GM12878 (cell line): ENCODE data around the gene COX10. TPM values are rescaled to one million over a fixed set of nuclear protein-coding genes. Genes with fewer than 3 reads are reported as not detected.

Experiments used
- ATAC-seq: fragments of 200-7000 bp; cut with Tn5 transposase; 3 replicates; pipeline ENCODE4 v1.9.1; 2020; ENCODE audit warnings: mild to moderate bottlenecking, moderate library complexity
- BruUV-seq: library from RNA; stranded (reverse); fragments of 400-500 nt; replicated peaks from 2 replicates; lab custom pipeline; 2021; lab: Mats Ljungman, UMichigan
- CTCF ChIA-PET: fragments of 300-600 bp; sonication (Branson Sonifier 250); formaldehyde crosslinking; extraction: SDS; loops from one replicate; lab custom pipeline; 2021; ENCODE audit warnings: inconsistent platforms; lab: Yijun Ruan, JAX
- POLR2A ChIA-PET: fragments of 350-600 bp; formaldehyde crosslinking; extraction: SDS; loops from one replicate; lab custom pipeline; 2021; ENCODE audit warnings: inconsistent platforms; lab: Charles Lee
- RAD21 ChIA-PET: fragments of 300-600 bp; sonication (Branson Sonifier 250); formaldehyde crosslinking; loops from one replicate; lab custom pipeline; 2023; ENCODE audit warnings: antibody characterized with exemption; ENCODE audit not compliant: unreplicated experiment; lab: Charles Lee
- SMC1A ChIA-PET: fragments of 300-600 bp; sonication (Branson Sonifier 250); formaldehyde crosslinking; loops from one replicate; lab custom pipeline; 2023; ENCODE audit not compliant: unreplicated experiment, uncharacterized antibody; lab: Charles Lee
- DNase-seq: peaks from one replicate; pipeline ENCODE4 v3.0.0-alpha.2; 2011; ENCODE audit warnings: low read depth, low spot score
- FAIRE-seq: peaks from 3 replicates; lab custom pipeline; 2011; peaks lifted over from hg19 to GRCh38; lab: Jason Lieb, UNC
- H2AFZ ChIP-seq: 2 replicates; pipeline ENCODE4 v1.6.0; 2011; ENCODE audit warnings: low read depth, low read length, control low read depth; ENCODE audit not compliant: control insufficient read depth
- H3K27ac ChIP-seq: 2 replicates; pipeline ENCODE4 v1.5.1; 2011; ENCODE audit warnings: control low read depth; ENCODE audit not compliant: control insufficient read depth, insufficient read depth
- H3K27me3 ChIP-seq, 2 experiments: replicated peaks in 1 of 2; 2 replicates each; pipeline versions ENCODE4 v1.6.0 to v1.6.1; 2011; ENCODE audit warnings: low read length in 1 of 2; ENCODE audit not compliant: control insufficient read depth in 2 of 2, insufficient read depth in 2 of 2
- H3K36me3 ChIP-seq, 2 experiments: 2 replicates each; pipeline ENCODE4 v1.5.1; 2011; ENCODE audit warnings: low read length in 1 of 2; ENCODE audit not compliant: control insufficient read depth in 2 of 2, insufficient read depth in 2 of 2
- H3K4me1 ChIP-seq: 2 replicates; pipeline ENCODE4 v1.6.1; 2011; ENCODE audit warnings: mild to moderate bottlenecking, low read length, moderate library complexity, mixed read lengths; ENCODE audit not compliant: control insufficient read depth, insufficient read depth
- H3K4me2 ChIP-seq: 2 replicates; pipeline ENCODE4 v1.6.0; 2011; ENCODE audit warnings: control low read depth; ENCODE audit not compliant: control insufficient read depth, insufficient read depth
- H3K4me3 ChIP-seq: fragments of 200-600 bp; sonication (generic); 2 replicates; pipeline ENCODE4 v1.5.1; 2016
- H3K79me2 ChIP-seq: 2 replicates; pipeline ENCODE4 v1.6.0; 2011; ENCODE audit warnings: low read length; ENCODE audit not compliant: control insufficient read depth, insufficient read depth
- H3K9ac ChIP-seq: 2 replicates; pipeline ENCODE4 v1.8.0; 2011; ENCODE audit warnings: low read length, control low read depth, mixed read lengths; ENCODE audit not compliant: control insufficient read depth, insufficient read depth
- H3K9me3 ChIP-seq: replicated peaks from 3 replicates; pipeline ENCODE4 v1.5.1; 2011; ENCODE audit warnings: mild to moderate bottlenecking, low read length; ENCODE audit not compliant: control insufficient read depth, insufficient read depth
- H4K20me1 ChIP-seq: 2 replicates; pipeline ENCODE4 v1.6.0; 2011; ENCODE audit not compliant: control insufficient read depth, insufficient read depth
- CREB1 ChIP-seq: IDR thresholded peaks from 2 replicates; pipeline ENCODE4 v1.6.1; 2012; ENCODE audit warnings: low read depth, mild to moderate bottlenecking, inconsistent platforms
- MEF2A ChIP-seq: IDR thresholded peaks from 2 replicates; pipeline ENCODE4 v1.6.1; 2011; ENCODE audit warnings: low read depth, mild to moderate bottlenecking, low read length, moderate library complexity; ENCODE audit not compliant: insufficient read depth
- NRF1 ChIP-seq: conservative IDR thresholded peaks from 2 replicates; pipeline ENCODE4 v1.6.1; 2011; ENCODE audit warnings: mild to moderate bottlenecking, low read depth, low read length, improper control_type of control experiment
- PAX5 ChIP-seq: IDR thresholded peaks from 2 replicates; pipeline ENCODE4 v1.6.1; 2011; ENCODE audit warnings: low read depth, low read length, borderline replicate concordance
- WGBS: methylation state at CpG from one replicate; pipeline ENCODE4 v1.1.6; 2016; ENCODE audit warnings: low lambda C conversion rate; ENCODE audit not compliant: insufficient replicate concordance, insufficient coverage; ENCODE audit errors: missing lambda C conversion rate; 5-methylcytosine and 5-hydroxymethylcytosine counted together
- in situ Hi-C: fragments of 300-500 bp; cut with MboI; formaldehyde crosslinking; loops from 9 replicates; pipeline ENCODE4 v1.14.3; 2018; ENCODE audit warnings: mixed read lengths
- intact Hi-C: fragments of 100-400 bp; cut with micrococcal nuclease; formaldehyde crosslinking; loops from one replicate; pipeline ENCODE4 v1.14.2; 2022; ENCODE audit not compliant: unreplicated experiment
- polyA plus RNA-seq, 11 experiments: library from polyadenylated mRNA; depleted of rRNA in 4 of 11; unstranded in 6 of 11; stranded (reverse) in 5 of 11; fragments of >200 nt; fragmentation: Nextera tagmentation in 4 of 11; fragmentation: Illumina TruSeq in 1 of 11; extraction: Ambion mirVana in 4 of 11; extraction: Trizol in 1 of 11; gene quantifications; 1 replicate in 1 of 11; 2 replicates in 10 of 11; pipeline versions ENCODE4 v1.2.1 to v1.2.3, GENCODE V29; 2011 to 2016; ENCODE audit warnings: inconsistent platforms in 2 of 11, missing spikeins in 2 of 11, low read depth in 1 of 11
- total RNA-seq, 4 experiments: library from RNA; depleted of rRNA in 3 of 4; stranded (reverse); fragments of >200 nt in 3 of 4; fragmentation: Illumina TruSeq in 1 of 4; extraction: Trizol in 1 of 4; gene quantifications; 2 replicates each; pipeline versions ENCODE4 v1.2.1 to v1.2.3, GENCODE V29; 2013 to 2021

COX10 gene
- total and polyA plus RNA-seq, 10 of the 15 experiments (the other 5 are each of a cell fraction or from before 2014, with no cell fraction given), result 9.6 to 29.4 (median 21.3) TPM

- RAD21 ChIA-PET, result no interaction called here
- H3K27me3 ChIP-seq, result no peaks in the 10 kb centered on the region
- FAIRE-seq, result no peak
- SMC1A ChIA-PET, result interaction anchor here (1.0 kb wide), 1 partner anchor 24 kb away, joined by 3 read pairs; no protein-coding TSS in a partner anchor
- 97% methylated on average over 7 of the region's 7 CpGs for WGBS
- in situ Hi-C loops (no loop called here), intact Hi-C loops (no loop called here)
- CTCF ChIA-PET, result no interaction called here
- no peak overlapping the region for H3K27ac ChIP-seq
- POLR2A ChIA-PET, result no interaction called here
- no peaks in the 10 kb centered on the region for H3K9me3 ChIP-seq
- BruUV-seq, result no TSS peak
- H4K20me1 ChIP-seq, result no peaks in the 10 kb centered on the region
- no peak overlapping the region for H3K9ac ChIP-seq
- TF ChIP-seq MEF2A, result no peak
- H3K4me2 ChIP-seq, result no peak overlapping the region
- ATAC-seq, result no peak
- no peak overlapping the region for H3K4me3 ChIP-seq
- H3K36me3 ChIP-seq, result no peaks in the 10 kb centered on the region; a peak in 1 of 4 replicates
- peaks cover 8% of the 10 kb centered on the region for H3K79me2 ChIP-seq
- H2AFZ ChIP-seq, result no peak overlapping the region
- no peaks in the 10 kb centered on the region; the same call in none of the 2 replicates for H3K4me1 ChIP-seq
- no peak for DNase-seq
These were observed 25.6 kb downstream of the COX10 start for GRCh38 chr17:14094676-14095601.

GRCh38 chr17:14095631-14096030, 26.3 kb downstream of the COX10 start:
- DNase-seq (no peak), ATAC-seq (no peak), FAIRE-seq (no peak)
- ChIA-PET SMC1A (interaction anchor here (1.0 kb wide), 1 partner anchor 24 kb away, joined by 3 read pairs; no protein-coding TSS in a partner anchor), POLR2A (no interaction called here), RAD21 (no interaction called here), CTCF (no interaction called here)
- Histone ChIP-seq H3K4me2 (no peak overlapping the region), H3K9me3 (no peaks in the 10 kb centered on the region), H2AFZ (no peak overlapping the region), H3K27ac (no peak overlapping the region), H3K27me3 (no peaks in the 10 kb centered on the region), H3K4me3 (no peak overlapping the region), H3K79me2 (peaks cover 8% of the 10 kb centered on the region), H3K9ac (no peak overlapping the region), H4K20me1 (no peaks in the 10 kb centered on the region), H3K4me1 (no peaks in the 10 kb centered on the region; the same call in none of the 2 replicates), H3K36me3 (no peaks in the 10 kb centered on the region; a peak in 1 of 4 replicates)
- intact Hi-C loops (no loop called here), in situ Hi-C loops (no loop called here)
- WGBS, result 79% methylated on average over 3 of the region's 3 CpGs
- BruUV-seq, result no TSS peak
- TF ChIP-seq CREB1 (no peak), NRF1 (no peak), PAX5 (no peak)
